Calu3 (cell line): ENCODE measurements around the gene COX8C. TPM values are rescaled to one million over a fixed set of nuclear protein-coding genes. Genes with fewer than 3 reads are reported as not detected.

Experiments used
- BruUV-seq: library from RNA; stranded (reverse); fragments of 400-500 nt; replicated peaks from 2 replicates; lab custom pipeline; 2021; lab: Mats Ljungman, UMichigan
- CTCF ChIA-PET: fragments of 300-600 bp; sonication (Branson Sonifier 250); formaldehyde crosslinking; loops from one replicate; lab custom pipeline; 2022; ENCODE audit warnings: antibody characterized with exemption; lab: Charles Lee
- DNase-seq: peaks from one replicate; pipeline ENCODE4 v3.0.0; 2022
- H3K27ac Mint-ChIP-seq: one replicate; pipeline ENCODE4 v1.8.0; 2022; ENCODE audit warnings: mixed read lengths; ENCODE audit not compliant: unreplicated experiment
- H3K27me3 Mint-ChIP-seq: one replicate; pipeline ENCODE4 v1.8.0; 2022; ENCODE audit warnings: mixed read lengths; ENCODE audit not compliant: unreplicated experiment
- H3K36me3 Mint-ChIP-seq: one replicate; pipeline ENCODE4 v1.8.0; 2022; ENCODE audit warnings: mild to moderate bottlenecking, moderate library complexity, mixed read lengths; ENCODE audit not compliant: insufficient read depth, unreplicated experiment
- H3K4me1 Mint-ChIP-seq: one replicate; pipeline ENCODE4 v1.8.0; 2022; ENCODE audit warnings: mild to moderate bottlenecking, low read depth, mixed read lengths; ENCODE audit not compliant: unreplicated experiment
- H3K4me3 Mint-ChIP-seq: one replicate; pipeline ENCODE4 v1.8.0; 2022; ENCODE audit warnings: mild to moderate bottlenecking, low read depth, moderate library complexity, mixed read lengths; ENCODE audit not compliant: unreplicated experiment
- H3K9me3 Mint-ChIP-seq: one replicate; pipeline ENCODE4 v1.8.0; 2022; ENCODE audit warnings: low read depth, mixed read lengths; ENCODE audit not compliant: unreplicated experiment
- intact Hi-C: fragments of 100-400 bp; cut with micrococcal nuclease; formaldehyde crosslinking; loops from one replicate; pipeline ENCODE4 v1.10.0; 2022; ENCODE audit not compliant: unreplicated experiment
- total RNA-seq: library from RNA; stranded (reverse); gene quantifications from 2 replicates; pipeline ENCODE4 v1.2.3, GENCODE V29; 2022
- TF ChIP-seq, protein P1 (sequence below): fragments of 200-600 bp; IDR thresholded peaks from one replicate; pipeline ENCODE4 v1.8.0; 2022; ENCODE audit warnings: antibody characterized with exemption; ENCODE audit not compliant: unreplicated experiment

COX8C gene
- total RNA-seq, 1 experiment from 2014 or later, result not detected

DNA sequence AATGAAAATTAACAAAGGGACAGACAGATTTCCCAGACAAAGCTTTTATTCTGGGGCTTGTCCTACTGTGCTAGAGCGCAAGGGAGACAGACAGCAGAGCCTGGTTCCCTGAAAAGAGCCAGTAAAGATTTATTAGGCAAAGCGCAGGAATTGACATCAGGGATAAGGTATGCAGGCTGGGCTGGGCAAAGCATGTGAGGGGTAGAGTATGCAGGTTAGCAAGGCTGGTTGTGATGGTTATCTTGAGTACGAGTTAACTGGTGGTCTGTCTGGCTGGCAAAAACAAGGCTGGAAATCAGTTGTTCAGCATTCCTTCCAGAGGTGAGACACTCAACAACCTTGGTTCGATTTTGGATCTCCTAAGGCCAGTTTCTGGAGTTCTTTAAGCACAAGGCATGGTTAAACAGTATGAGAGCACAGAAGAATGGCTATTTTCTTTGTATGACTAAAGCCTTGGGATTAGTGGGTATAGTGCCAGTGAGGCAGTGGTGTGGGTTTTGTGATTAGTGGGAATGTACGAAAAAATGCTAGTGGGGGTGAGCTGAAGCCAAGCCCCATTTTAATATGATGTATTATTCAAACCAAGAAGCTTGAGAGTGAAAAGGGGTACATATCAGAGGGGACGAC is 45.0 kb upstream of the COX8C start:
- peak; percentile 29 for DNase-seq
- Mint-ChIP-seq H3K27ac (peak overlapping the region; percentile 72), H3K4me1 (peaks cover 29% of the 10 kb centered on the region), H3K9me3 (no peaks in the 10 kb centered on the region), H3K27me3 (no peaks in the 10 kb centered on the region), H3K4me3 (peak overlapping the region; percentile 11), H3K36me3 (peaks cover 6% of the 10 kb centered on the region)
- BruUV-seq, result no TSS peak
- CTCF ChIA-PET, result no interaction called here
- TF ChIP-seq, protein P1, sequence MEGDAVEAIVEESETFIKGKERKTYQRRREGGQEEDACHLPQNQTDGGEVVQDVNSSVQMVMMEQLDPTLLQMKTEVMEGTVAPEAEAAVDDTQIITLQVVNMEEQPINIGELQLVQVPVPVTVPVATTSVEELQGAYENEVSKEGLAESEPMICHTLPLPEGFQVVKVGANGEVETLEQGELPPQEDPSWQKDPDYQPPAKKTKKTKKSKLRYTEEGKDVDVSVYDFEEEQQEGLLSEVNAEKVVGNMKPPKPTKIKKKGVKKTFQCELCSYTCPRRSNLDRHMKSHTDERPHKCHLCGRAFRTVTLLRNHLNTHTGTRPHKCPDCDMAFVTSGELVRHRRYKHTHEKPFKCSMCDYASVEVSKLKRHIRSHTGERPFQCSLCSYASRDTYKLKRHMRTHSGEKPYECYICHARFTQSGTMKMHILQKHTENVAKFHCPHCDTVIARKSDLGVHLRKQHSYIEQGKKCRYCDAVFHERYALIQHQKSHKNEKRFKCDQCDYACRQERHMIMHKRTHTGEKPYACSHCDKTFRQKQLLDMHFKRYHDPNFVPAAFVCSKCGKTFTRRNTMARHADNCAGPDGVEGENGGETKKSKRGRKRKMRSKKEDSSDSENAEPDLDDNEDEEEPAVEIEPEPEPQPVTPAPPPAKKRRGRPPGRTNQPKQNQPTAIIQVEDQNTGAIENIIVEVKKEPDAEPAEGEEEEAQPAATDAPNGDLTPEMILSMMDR, result no peak
- intact Hi-C loops, result no loop called here

DNA sequence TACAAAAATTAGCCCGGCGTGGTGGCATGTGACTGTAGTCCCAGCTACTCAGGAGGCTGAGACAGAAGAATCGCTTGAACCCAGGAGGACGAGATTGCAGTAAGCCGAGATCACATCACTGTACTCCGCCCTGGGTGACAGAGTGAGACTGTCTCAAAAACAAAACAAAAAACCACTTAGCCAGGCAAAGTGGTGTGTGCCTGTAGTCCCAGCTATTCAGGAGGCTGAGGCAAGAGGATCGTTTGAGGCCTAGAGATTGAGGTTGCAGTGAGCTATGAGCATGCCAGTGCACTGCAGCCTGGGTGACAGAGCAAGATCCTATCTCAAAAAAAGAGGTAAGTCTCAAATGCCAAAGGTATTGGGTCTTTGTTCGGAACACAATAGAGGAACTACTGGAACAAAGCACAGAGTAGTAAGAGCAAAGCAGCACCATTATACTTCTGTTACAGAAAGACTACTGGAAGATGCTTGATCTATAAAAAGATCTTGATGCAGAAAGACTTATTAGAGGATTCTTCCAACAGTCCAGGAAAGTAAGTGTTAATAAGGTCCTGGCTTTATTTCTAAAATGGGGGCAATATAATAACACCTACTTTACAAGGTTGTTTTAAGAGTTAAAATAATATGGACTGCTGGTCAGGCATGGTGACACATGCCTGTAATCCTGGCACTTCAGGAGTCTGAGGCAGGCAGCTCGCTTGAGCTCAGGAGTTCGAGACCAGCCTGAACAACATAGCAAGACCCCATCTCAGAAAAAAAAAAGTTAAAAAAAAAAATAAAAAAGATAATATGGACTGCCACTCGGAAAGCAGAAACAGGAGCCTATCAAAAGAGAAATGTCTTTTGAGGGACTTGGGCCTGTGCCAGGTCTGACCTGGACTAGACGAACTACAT is 44.0 kb upstream of the COX8C start:
- H3K4me3 Mint-ChIP-seq, result no peak overlapping the region
- no peaks in the 10 kb centered on the region for H3K9me3 Mint-ChIP-seq
- intact Hi-C loops, result no loop called here
- no TSS peak for BruUV-seq
- no peak overlapping the region for H3K27ac Mint-ChIP-seq
- TF ChIP-seq, protein P1, result no peak
- peaks cover 6% of the 10 kb centered on the region for H3K36me3 Mint-ChIP-seq
- no peaks in the 10 kb centered on the region for H3K27me3 Mint-ChIP-seq
- H3K4me1 Mint-ChIP-seq, result peaks cover 29% of the 10 kb centered on the region
- DNase-seq, result no peak
- CTCF ChIA-PET, result no interaction called here

DNA sequence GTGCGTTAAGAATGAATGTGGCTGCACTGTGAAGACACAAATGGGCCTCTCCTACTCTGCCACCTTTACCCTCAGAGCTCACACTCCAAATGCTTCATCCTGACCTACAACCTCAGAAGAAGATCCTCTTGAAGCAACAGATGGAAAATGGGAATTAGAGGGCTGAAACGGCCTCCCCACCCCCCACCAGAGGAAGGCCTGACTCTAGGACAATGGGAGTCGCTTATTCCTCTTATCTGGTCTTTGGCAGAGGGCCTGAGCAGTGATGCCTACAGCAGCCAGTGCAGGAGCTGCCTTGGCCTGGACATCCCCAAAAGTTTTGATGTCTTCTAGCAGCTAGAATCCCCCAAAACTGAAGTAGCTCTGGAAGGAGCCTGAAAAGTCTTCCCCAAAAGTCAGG is 43.3 kb upstream of the COX8C start:
- DNase-seq, result no peak
- Mint-ChIP-seq H3K9me3 (no peaks in the 10 kb centered on the region), H3K27me3 (no peaks in the 10 kb centered on the region), H3K36me3 (peaks cover 6% of the 10 kb centered on the region), H3K27ac (no peak overlapping the region), H3K4me1 (peaks cover 29% of the 10 kb centered on the region), H3K4me3 (no peak overlapping the region)
- intact Hi-C loops, result no loop called here
- TF ChIP-seq, protein P1, result no peak
- CTCF ChIA-PET, result no interaction called here
- no TSS peak for BruUV-seq

DNA sequence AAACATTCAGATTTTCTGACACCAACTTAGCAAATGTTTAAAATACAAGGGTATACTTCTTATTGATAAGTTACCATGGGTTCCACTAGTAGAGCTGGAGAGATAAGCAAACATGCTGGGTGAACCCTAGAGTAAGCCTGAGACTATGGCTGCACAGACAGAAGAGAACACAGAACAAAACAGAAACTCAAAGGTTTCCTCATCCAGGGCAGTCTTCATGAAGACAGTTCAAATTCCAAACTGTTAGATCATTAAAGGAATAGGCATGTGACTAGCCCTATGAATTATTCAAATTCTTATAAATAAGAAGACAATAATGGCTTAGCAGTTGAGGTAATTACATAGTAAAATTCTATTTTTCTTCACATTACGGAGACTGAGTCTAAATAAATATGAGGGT is 42.2 kb upstream of the COX8C start:
- H3K4me3 Mint-ChIP-seq, result no peak overlapping the region
- no peak for DNase-seq
- intact Hi-C loops, result no loop called here
- TF ChIP-seq, protein P1, result no peak
- no peaks in the 10 kb centered on the region for H3K27me3 Mint-ChIP-seq
- peaks cover 6% of the 10 kb centered on the region for H3K36me3 Mint-ChIP-seq
- no peaks in the 10 kb centered on the region for H3K9me3 Mint-ChIP-seq
- BruUV-seq, result no TSS peak
- CTCF ChIA-PET, result interaction anchor here (1.0 kb wide), 1 partner anchor 18 kb away, joined by 3 read pairs; no protein-coding TSS in a partner anchor
- no peak overlapping the region for H3K27ac Mint-ChIP-seq
- peaks cover 30% of the 10 kb centered on the region for H3K4me1 Mint-ChIP-seq
